ENCODE measurements around the gene C10orf90. TPM values are rescaled to one million over a fixed set of nuclear protein-coding genes. Genes with fewer than 3 reads are reported as not detected.

Gene C10orf90
- total and polyA plus RNA-seq, 2 of the 8 experiments (the other 6 are each of a cell fraction or from before 2014, with no cell fraction given): 0.21 TPM; not detected in 1

DNA sequence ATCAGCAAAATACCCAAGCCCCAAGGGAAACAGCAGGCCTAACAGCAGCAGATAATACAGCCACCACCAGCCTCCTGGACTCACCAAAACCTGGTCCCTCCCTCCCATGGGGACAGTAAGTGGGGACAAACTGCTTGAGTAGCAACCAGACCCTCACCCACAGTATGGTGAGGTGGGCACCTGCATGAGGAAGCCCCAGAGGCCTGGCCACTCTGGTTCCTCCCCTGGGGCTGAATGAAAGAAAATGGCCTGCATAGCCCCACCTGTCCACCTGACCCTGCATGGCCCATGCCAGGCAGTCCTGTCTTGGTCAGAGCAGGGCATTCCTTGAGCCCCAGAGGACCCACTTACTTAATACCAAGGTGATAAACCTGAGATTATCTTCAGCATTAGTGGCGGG lies 13.0 kb upstream of the C10orf90 start:
- Histone ChIP-seq H4K8ac (ENCODE audit: extremely low read depth, insufficient read depth, low read length) (no peak overlapping the region), H3K9ac (replicated peaks in 1 of 4; ENCODE audit: extremely low read depth in 1 of 4, low read depth in 3 of 4, low read length in 3 of 4) (no peak overlapping the region), H3K18ac (ENCODE audit: extremely low read depth, low read length) (no peak overlapping the region), H3K4me1 (replicated peaks in 1 of 4; ENCODE audit: control insufficient read depth in 3 of 4, insufficient read depth in 4 of 4, low read length in 3 of 4) (peaks cover 0 to 5% (median 3%) of the 10 kb centered on the region in 4 experiments; a peak in 4 of 7 replicates), H4K91ac (replicated peaks; ENCODE audit: insufficient read length, low read length) (no peak overlapping the region), H2AFZ (ENCODE audit: low read length) (no peak overlapping the region), H3K27ac (ENCODE audit: low read depth, low read length) (no peak overlapping the region), H3K23me2 (ENCODE audit: low read depth, low read length) (no peaks in the 10 kb centered on the region), H2AK5ac (ENCODE audit: low read depth, low read length) (no peak overlapping the region), H3K4ac (replicated peaks; ENCODE audit: insufficient read length, low read depth, low read length) (no peak overlapping the region), H3K4me3 (ENCODE audit: extremely low read depth in 1 of 4, insufficient read depth in 2 of 4, low read depth in 3 of 4, low read length in 4 of 4) (no peak overlapping the region), H4K20me1 (replicated peaks in 1 of 2; ENCODE audit: control insufficient read depth in 1 of 2, insufficient read depth in 2 of 2, low read length in 2 of 2) (no peaks in the 10 kb centered on the region), H3K14ac (ENCODE audit: insufficient read length) (no peak overlapping the region), H2BK20ac (ENCODE audit: low read length) (no peak overlapping the region), H2BK12ac (ENCODE audit: low read depth, low read length) (no peak overlapping the region), H2BK15ac (ENCODE audit: low read length) (no peak overlapping the region), H3K4me2 (ENCODE audit: insufficient read depth in 1 of 2, low read depth in 2 of 2, low read length in 2 of 2) (no peak overlapping the region), H4K5ac (ENCODE audit: insufficient read length, low read depth, low read length) (no peak overlapping the region), H3K23ac (ENCODE audit: insufficient read length) (no peak overlapping the region), H3K27me3 (replicated peaks in 1 of 4; ENCODE audit: control insufficient read depth in 3 of 4, extremely low read depth in 1 of 4, insufficient read depth in 3 of 4, low read length in 3 of 4) (no peaks in the 10 kb centered on the region), H3K79me2 (ENCODE audit: control insufficient read depth in 1 of 2, insufficient read depth in 2 of 2, low read length in 2 of 2) (no peaks in the 10 kb centered on the region), H2BK5ac (ENCODE audit: low read depth, low read length) (no peak overlapping the region), H2BK120ac (replicated peaks; ENCODE audit: low read depth, low read length) (no peak overlapping the region), H3K36me3 (ENCODE audit: control insufficient read depth in 2 of 4, insufficient read depth in 4 of 4, low read length in 3 of 4) (no peaks in the 10 kb centered on the region), H3K9me3 (ENCODE audit: insufficient read depth in 2 of 2, low read depth in 1 of 2, low read length in 1 of 2) (no peaks in the 10 kb centered on the region), H3K79me1 (ENCODE audit: low read depth, low read length) (no peaks in the 10 kb centered on the region), H3K56ac (replicated peaks; ENCODE audit: insufficient read length, low read depth, low read length) (no peak overlapping the region)
- ChIA-PET POLR2A (ENCODE audit: partially characterized antibody) (no interaction called here), CTCF (ENCODE audit: partially characterized antibody) (no interaction called here)
- 82% methylated on average over 1 of the region's 1 CpG; no CpG with 5 or more reads in 1 of the 2 experiments for WGBS, 2 experiments (ENCODE audit: extremely low coverage in 1 of 2, insufficient coverage in 1 of 2, insufficient read length in 1 of 2, insufficient replicate concordance in 2 of 2, low coverage in 1 of 2, low lambda C conversion rate in 2 of 2, missing lambda C conversion rate in 1 of 2)
- no peak for DNase-seq (ENCODE audit: low read depth in 1 of 2, low spot score in 2 of 2)
- no peak for TF ChIP-seq ZNF274 (IDR thresholded peaks at IDR 0.05; ENCODE audit: borderline replicate concordance, extremely low read depth, low read length)
- no peak for TF ChIP-seq CBX5 (IDR thresholded peaks at IDR 0.05; ENCODE audit: low read depth, low read length)
- TF ChIP-seq, protein P1, sequence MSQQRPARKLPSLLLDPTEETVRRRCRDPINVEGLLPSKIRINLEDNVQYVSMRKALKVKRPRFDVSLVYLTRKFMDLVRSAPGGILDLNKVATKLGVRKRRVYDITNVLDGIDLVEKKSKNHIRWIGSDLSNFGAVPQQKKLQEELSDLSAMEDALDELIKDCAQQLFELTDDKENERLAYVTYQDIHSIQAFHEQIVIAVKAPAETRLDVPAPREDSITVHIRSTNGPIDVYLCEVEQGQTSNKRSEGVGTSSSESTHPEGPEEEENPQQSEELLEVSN (IDR thresholded peaks at IDR 0.05): no peak
- TF ChIP-seq RXRA (IDR thresholded peaks at IDR 0.05; ENCODE audit: insufficient read depth, low read depth, low read length): no peak
- TF ChIP-seq POLR2AphosphoS5 (IDR thresholded peaks at IDR 0.05; ENCODE audit: low read depth, low read length): no peak
- no peak for TF ChIP-seq KDM5A (IDR thresholded peaks at IDR 0.05; ENCODE audit: low read length)
- TF ChIP-seq ASH2L (IDR thresholded peaks at IDR 0.05; ENCODE audit: low read length): no peak
- no peak for TF ChIP-seq SRF (IDR thresholded peaks at IDR 0.05; ENCODE audit: low read depth, low read length)
- no peak for TF ChIP-seq EGR1 (IDR thresholded peaks at IDR 0.05; ENCODE audit: borderline replicate concordance, low read depth, low read length)
- TF ChIP-seq BRCA1 (IDR thresholded peaks at IDR 0.05; ENCODE audit: low read depth, low read length): no peak
- no peak for TF ChIP-seq JUND (IDR thresholded peaks at IDR 0.05; ENCODE audit: low read length)
- TF ChIP-seq, protein P2, sequence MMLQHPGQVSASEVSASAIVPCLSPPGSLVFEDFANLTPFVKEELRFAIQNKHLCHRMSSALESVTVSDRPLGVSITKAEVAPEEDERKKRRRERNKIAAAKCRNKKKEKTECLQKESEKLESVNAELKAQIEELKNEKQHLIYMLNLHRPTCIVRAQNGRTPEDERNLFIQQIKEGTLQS (IDR thresholded peaks at IDR 0.05; ENCODE audit: insufficient read depth, low read depth, low read length): no peak
- TF ChIP-seq HDAC2 (IDR thresholded peaks at IDR 0.05; ENCODE audit: borderline replicate concordance in 1 of 2, low read depth in 2 of 2, low read length in 2 of 2): no peak
- no peak for FAIRE-seq

Data from H1 (cell line).